ENCODE results near the gene DNAJA3.

Gene DNAJA3

DNA sequence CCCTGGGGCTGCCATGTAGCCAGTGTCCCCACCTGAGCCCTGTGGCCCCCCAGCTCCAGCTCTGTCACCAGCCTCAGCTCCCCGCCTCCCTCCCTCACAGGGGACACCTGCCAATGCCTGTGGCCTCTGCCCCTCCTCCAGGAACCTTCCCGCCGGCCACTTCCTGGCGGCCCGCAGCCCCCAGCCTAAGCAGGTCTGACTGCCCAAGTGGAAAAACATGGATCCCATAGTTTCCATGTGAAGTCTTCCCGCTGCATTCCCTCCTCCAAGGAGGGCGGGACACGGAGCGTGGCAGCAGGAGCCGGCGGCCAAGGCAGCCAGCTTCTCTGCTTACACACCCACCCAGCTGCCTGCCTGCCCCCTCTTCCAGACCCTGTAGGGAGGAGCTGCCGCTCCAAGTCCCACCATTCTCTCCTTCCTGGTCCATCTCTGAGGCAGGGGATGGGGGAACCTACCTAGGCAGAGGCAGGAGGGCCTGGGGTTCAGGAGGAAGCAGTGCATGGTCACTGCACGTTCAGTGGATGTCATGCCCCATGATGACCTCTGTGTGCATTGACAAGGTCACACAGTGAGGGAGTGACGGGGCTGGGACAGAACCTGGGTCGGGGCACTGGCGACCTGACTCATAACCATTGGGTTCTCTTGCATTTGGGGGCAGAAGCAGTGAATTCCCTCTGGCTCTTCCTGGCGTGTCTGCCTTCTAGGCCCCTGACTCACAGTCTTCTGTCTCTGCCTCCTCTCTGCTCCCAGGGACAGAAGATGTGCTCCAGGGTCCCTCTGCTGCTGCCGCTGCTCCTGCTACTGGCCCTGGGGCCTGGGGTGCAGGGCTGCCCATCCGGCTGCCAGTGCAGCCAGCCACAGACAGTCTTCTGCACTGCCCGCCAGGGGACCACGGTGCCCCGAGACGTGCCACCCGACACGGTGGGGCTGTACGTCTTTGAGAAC is 45.3 kb upstream of the DNAJA3 start:
- TF ChIP-seq CTCF (conservative IDR thresholded peaks at IDR 0.05), result no peak
- no peak overlapping the region for H3K27ac ChIP-seq

GRCh38 chr16:4381072-4381934 is 44.4 kb upstream of the DNAJA3 start:
- no peak for TF ChIP-seq CTCF (conservative IDR thresholded peaks at IDR 0.05)
- H3K27ac ChIP-seq, result no peak overlapping the region

DNA sequence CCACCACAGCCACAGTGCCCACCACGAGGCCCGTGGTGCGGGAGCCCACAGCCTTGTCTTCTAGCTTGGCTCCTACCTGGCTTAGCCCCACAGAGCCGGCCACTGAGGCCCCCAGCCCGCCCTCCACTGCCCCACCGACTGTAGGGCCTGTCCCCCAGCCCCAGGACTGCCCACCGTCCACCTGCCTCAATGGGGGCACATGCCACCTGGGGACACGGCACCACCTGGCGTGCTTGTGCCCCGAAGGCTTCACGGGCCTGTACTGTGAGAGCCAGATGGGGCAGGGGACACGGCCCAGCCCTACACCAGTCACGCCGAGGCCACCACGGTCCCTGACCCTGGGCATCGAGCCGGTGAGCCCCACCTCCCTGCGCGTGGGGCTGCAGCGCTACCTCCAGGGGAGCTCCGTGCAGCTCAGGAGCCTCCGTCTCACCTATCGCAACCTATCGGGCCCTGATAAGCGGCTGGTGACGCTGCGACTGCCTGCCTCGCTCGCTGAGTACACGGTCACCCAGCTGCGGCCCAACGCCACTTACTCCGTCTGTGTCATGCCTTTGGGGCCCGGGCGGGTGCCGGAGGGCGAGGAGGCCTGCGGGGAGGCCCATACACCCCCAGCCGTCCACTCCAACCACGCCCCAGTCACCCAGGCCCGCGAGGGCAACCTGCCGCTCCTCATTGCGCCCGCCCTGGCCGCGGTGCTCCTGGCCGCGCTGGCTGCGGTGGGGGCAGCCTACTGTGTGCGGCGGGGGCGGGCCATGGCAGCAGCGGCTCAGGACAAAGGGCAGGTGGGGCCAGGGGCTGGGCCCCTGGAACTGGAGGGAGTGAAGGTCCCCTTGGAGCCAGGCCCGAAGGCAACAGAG is 43.5 kb upstream of the DNAJA3 start:
- no peak overlapping the region for H3K27ac ChIP-seq
- TF ChIP-seq CTCF (conservative IDR thresholded peaks at IDR 0.05), result no peak

GRCh38 chr16:4382795-4383357 is 42.8 kb upstream of the DNAJA3 start:
- no peak overlapping the region for H3K27ac ChIP-seq
- TF ChIP-seq CTCF (conservative IDR thresholded peaks at IDR 0.05), result no peak

DNA sequence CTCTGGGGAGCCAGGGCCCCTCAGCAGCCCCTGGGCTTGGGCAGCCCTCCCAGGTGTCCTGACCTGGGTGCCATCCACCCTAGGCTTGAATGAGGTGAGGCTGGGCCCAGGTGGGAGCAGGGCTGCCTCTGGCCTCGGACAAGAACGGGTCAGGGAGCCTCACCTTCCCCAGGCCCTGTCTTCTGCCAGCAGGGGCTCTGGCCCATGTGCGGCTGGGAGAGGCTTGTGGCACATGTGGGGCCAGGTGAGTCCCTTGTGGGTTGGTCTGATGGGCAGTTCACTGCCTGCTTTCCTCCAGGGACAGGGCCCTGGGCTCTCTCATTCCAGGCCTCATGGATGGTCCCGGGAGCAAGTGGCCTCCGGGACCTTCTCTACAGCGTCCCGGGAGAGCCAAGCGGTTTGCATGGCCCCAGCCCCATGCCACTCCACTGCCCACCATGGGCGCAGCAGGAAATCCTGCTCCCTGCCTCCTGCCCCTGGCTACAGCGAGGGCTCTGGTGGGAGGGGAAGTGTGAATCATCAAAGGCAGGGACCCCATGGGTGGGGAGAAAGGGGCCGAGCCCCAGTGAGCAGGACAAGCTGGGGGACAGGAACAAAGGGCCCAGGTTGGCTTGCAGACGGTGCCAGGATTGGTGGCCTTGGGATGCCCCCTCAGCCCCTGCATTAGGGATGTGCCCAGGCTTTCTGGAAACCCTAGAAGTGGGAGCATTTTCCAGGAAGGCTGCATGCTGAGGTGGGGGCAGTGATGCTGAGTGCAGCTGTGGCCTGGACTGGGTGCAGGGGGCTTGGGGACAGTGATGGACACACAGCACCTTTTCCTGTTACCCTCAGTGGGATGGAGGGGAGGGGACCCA is 41.9 kb upstream of the DNAJA3 start:
- TF ChIP-seq CTCF (conservative IDR thresholded peaks at IDR 0.05), result no peak
- no peak overlapping the region for H3K27ac ChIP-seq

DNA sequence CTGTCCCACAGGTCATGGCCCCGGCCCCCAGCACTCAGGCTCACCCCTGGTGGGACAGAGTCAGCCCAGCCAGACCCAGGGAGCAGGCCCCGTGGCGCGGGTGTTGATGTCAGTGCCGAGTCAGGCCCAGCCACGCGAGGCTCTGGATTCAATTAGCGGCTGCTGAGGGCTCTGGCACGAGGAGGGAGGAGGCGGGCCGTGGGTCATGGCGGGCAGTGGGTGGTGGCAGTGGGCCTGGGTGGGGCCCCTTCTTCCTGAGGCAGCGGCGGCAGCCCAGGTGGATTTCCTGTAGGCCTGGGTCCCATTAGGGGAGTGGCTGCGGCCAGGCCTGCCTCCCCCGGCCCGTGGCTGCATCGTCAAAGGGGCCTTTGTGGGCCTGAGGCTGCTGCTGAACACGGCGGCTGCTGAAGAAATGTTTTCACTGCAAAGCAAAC is 41.1 kb upstream of the DNAJA3 start:
- TF ChIP-seq CTCF (conservative IDR thresholded peaks at IDR 0.05), result no peak
- H3K27ac ChIP-seq, result no peak overlapping the region

All from VCaP (cell line).